Peyer's patch (tissue), 4 donors: ENCODE measurements around the gene FBXL19.

Experiments used
- POLR2A ChIP-seq, 2 donors: fragments of 450-650 bp; IDR thresholded peaks; one replicate each; pipeline ENCODE4 v1.5.1; 2017; ENCODE audit warnings: antibody characterized with exemption in 2 of 2, mild to moderate bottlenecking in 2 of 2, moderate library complexity in 2 of 2
- TF ChIP-seq, protein P1 (sequence below), 6 experiments: fragments of 450-650 bp in 4 of 6; fragments of 200-600 bp in 2 of 6; sonication (generic) in 1 of 6; IDR thresholded peaks; one replicate each; pipeline ENCODE4 v1.5.1; 2017 to 2019; ENCODE audit warnings: antibody characterized with exemption in 6 of 6, mild to moderate bottlenecking in 3 of 6, moderate library complexity in 1 of 6

GRCh38 chr16:30992931-30993816 lies 69.8 kb downstream of the FBXL19 start:
- TF ChIP-seq, protein P1, sequence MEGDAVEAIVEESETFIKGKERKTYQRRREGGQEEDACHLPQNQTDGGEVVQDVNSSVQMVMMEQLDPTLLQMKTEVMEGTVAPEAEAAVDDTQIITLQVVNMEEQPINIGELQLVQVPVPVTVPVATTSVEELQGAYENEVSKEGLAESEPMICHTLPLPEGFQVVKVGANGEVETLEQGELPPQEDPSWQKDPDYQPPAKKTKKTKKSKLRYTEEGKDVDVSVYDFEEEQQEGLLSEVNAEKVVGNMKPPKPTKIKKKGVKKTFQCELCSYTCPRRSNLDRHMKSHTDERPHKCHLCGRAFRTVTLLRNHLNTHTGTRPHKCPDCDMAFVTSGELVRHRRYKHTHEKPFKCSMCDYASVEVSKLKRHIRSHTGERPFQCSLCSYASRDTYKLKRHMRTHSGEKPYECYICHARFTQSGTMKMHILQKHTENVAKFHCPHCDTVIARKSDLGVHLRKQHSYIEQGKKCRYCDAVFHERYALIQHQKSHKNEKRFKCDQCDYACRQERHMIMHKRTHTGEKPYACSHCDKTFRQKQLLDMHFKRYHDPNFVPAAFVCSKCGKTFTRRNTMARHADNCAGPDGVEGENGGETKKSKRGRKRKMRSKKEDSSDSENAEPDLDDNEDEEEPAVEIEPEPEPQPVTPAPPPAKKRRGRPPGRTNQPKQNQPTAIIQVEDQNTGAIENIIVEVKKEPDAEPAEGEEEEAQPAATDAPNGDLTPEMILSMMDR (IDR thresholded peaks at IDR 0.05): no peak
- no peak for TF ChIP-seq POLR2A (IDR thresholded peaks at IDR 0.05)
